Fibroblast of lung (primary cell): ENCODE results near the gene MCEMP1. TPM values are rescaled to one million over a fixed set of nuclear protein-coding genes. Genes with fewer than 3 reads are reported as not detected.

ENCODE experiments used
- DNase-seq, 2 donors: peaks; one replicate each; pipeline versions ENCODE4 v3.0.0 to v3.0.0-alpha.2; 2010; ENCODE audit warnings: low read depth in 2 of 2
- H2AFZ ChIP-seq: 2 replicates; pipeline ENCODE4 v1.5.1; 2012; ENCODE audit warnings: low read length, control low read depth, inconsistent platforms
- H3K27ac ChIP-seq: 2 replicates; pipeline ENCODE4 v1.5.1; 2011; ENCODE audit warnings: low read length, control low read depth; ENCODE audit not compliant: insufficient read depth
- H3K27me3 ChIP-seq: 2 replicates; pipeline ENCODE4 v1.5.1; 2011; ENCODE audit warnings: mild to moderate bottlenecking, low read length; ENCODE audit not compliant: control insufficient read depth, insufficient read depth
- H3K36me3 ChIP-seq: 2 replicates; pipeline ENCODE4 v1.5.1; 2011; ENCODE audit warnings: low read length; ENCODE audit not compliant: control insufficient read depth, insufficient read depth
- H3K4me1 ChIP-seq: 2 replicates; pipeline ENCODE4 v1.5.1; 2011; ENCODE audit warnings: low read length; ENCODE audit not compliant: control insufficient read depth, insufficient read depth; ENCODE audit errors: extremely low read depth
- H3K4me2 ChIP-seq: 2 replicates; pipeline ENCODE4 v1.5.1; 2011; ENCODE audit warnings: low read length, control low read depth; ENCODE audit not compliant: insufficient read depth; ENCODE audit errors: extremely low read depth
- H3K4me3 ChIP-seq, 4 experiments: fragments of 200-600 bp in 1 of 4; sonication (generic) in 1 of 4; replicated peaks in 1 of 4; 2 replicates each; pipeline ENCODE4 v1.5.1; 2011 to 2016; ENCODE audit warnings: low read length in 4 of 4, low read depth in 3 of 4, mild to moderate bottlenecking in 3 of 4, control low read depth in 2 of 4, inconsistent platforms in 1 of 4, mixed read lengths in 1 of 4; ENCODE audit not compliant: insufficient read depth in 1 of 4; ENCODE audit errors: control extremely low read depth in 1 of 4
- H3K79me2 ChIP-seq: 2 replicates; pipeline ENCODE4 v1.5.1; 2012; ENCODE audit warnings: mild to moderate bottlenecking, low read length, inconsistent platforms; ENCODE audit not compliant: control insufficient read depth, insufficient read depth
- H3K9ac ChIP-seq: 2 replicates; pipeline ENCODE4 v1.5.1; 2011; ENCODE audit warnings: mild to moderate bottlenecking, low read length, control low read depth; ENCODE audit not compliant: insufficient read depth
- H3K9me3 ChIP-seq: 2 replicates; pipeline ENCODE4 v1.5.1; 2012; ENCODE audit warnings: low read depth, low read length; ENCODE audit not compliant: control insufficient read depth, insufficient read depth
- H4K20me1 ChIP-seq: 2 replicates; pipeline ENCODE4 v1.5.1; 2011; ENCODE audit warnings: low read length; ENCODE audit not compliant: control insufficient read depth, insufficient read depth; ENCODE audit errors: extremely low read depth
- EZH2 ChIP-seq: IDR thresholded peaks from 2 replicates; pipeline ENCODE4 v1.5.1; 2012; ENCODE audit warnings: low read length, control low read depth, mild to moderate bottlenecking; ENCODE audit errors: missing control alignments
- polyA plus RNA-seq, 2 donors: library from polyadenylated mRNA; depleted of rRNA in 1 of 2; stranded (reverse) in 1 of 2; unstranded in 1 of 2; fragments of >200 nt; gene quantifications; 2 replicates each; pipeline ENCODE4 v1.2.1, GENCODE V29; 2011 to 2012; ENCODE audit warnings: missing spikeins in 1 of 2
- total RNA-seq: library from RNA; depleted of rRNA; stranded (reverse); fragments of >200 nt; gene quantifications from 2 replicates; pipeline ENCODE4 v1.2.1, GENCODE V29; 2014
- TF ChIP-seq, protein P1 (sequence below), 2 donors: IDR thresholded peaks in 1 of 2; conservative IDR thresholded peaks in 1 of 2; 1 replicate in 1 of 2; 2 replicates in 1 of 2; pipeline ENCODE4 v1.5.1; 2011 to 2012; ENCODE audit warnings: low read length in 2 of 2, control low read depth in 1 of 2, inconsistent platforms in 1 of 2, low read depth in 1 of 2, mild to moderate bottlenecking in 1 of 2

The MCEMP1 gene
- total and polyA plus RNA-seq, 2 donors (not counting 1 experiment from before 2014, with no cell fraction given), result not detected

DNA sequence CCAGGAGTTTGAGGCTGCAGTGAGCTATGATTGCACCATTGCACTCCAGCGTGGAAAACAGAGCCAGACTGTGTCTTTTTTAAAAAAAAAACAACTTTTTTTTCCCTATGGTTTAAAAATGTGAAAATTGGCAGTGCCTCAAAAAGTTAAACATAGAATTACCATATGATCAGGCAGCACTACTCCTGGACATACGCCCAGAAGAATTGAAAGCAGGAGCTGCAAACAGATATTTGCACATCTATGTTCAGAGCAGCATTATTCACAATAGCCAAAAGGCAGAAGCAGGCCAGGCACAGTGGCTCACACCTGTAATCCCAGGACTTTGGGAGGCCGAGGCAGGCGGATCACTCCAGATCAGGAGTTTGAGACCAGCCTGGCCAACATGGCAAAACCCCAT, 11.8 kb upstream of the MCEMP1 start:
- Histone ChIP-seq H3K4me1 (no peaks in the 10 kb centered on the region), H3K79me2 (no peaks in the 10 kb centered on the region), H3K27ac (no peak overlapping the region), H3K4me3 (no peak overlapping the region), H2AFZ (no peak overlapping the region), H3K9ac (no peak overlapping the region), H3K36me3 (no peaks in the 10 kb centered on the region), H3K9me3 (no peaks in the 10 kb centered on the region), H3K4me2 (no peak overlapping the region), H4K20me1 (no peaks in the 10 kb centered on the region), H3K27me3 (no peaks in the 10 kb centered on the region)
- DNase-seq, result peak in 1 of 2 donors; percentile 84
- TF ChIP-seq, protein P1, sequence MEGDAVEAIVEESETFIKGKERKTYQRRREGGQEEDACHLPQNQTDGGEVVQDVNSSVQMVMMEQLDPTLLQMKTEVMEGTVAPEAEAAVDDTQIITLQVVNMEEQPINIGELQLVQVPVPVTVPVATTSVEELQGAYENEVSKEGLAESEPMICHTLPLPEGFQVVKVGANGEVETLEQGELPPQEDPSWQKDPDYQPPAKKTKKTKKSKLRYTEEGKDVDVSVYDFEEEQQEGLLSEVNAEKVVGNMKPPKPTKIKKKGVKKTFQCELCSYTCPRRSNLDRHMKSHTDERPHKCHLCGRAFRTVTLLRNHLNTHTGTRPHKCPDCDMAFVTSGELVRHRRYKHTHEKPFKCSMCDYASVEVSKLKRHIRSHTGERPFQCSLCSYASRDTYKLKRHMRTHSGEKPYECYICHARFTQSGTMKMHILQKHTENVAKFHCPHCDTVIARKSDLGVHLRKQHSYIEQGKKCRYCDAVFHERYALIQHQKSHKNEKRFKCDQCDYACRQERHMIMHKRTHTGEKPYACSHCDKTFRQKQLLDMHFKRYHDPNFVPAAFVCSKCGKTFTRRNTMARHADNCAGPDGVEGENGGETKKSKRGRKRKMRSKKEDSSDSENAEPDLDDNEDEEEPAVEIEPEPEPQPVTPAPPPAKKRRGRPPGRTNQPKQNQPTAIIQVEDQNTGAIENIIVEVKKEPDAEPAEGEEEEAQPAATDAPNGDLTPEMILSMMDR (conservative IDR thresholded peaks at IDR 0.05 in 1 of 2, IDR thresholded peaks at IDR 0.05 in 1 of 2; ENCODE audit: low read depth in 1 of 2, low read length in 2 of 2), result no peak
- no peak for TF ChIP-seq EZH2

DNA sequence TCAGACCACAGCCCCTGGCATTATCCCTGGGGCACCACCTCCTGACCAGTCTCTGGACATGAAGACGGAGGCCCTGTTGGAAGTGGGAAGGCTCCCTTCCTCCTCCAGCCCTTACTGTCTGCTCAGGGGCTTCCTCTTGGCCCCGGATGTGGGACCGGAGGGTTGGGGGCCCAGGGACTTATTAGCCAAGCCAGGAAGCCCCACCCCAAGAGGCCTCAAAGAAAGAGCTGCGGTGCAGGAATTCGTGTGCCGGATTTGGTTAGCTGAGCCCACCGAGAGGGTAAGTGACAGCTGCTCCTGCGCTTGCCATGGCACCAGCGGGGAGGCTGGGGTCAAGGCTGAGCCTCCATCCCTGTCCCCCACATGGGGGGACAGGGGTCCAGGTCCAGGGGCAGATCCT, 8.0 kb upstream of the MCEMP1 start, which contains the start of gene RETN:
TSS of gene RETN (plus strand) at position 208 of the 400 bp plus-strand sequence. CDS start 278 bp downstream, outside the sequence.
- Histone ChIP-seq H3K27me3 (no peaks in the 10 kb centered on the region), H3K9me3 (no peaks in the 10 kb centered on the region), H2AFZ (no peak within 1 kb of the TSS), H3K36me3 (no peaks in the 10 kb centered on the region), H3K9ac (no peak within 1 kb of the TSS), H3K79me2 (no peaks in the 10 kb centered on the region), H3K4me1 (no peaks in the 10 kb centered on the region), H3K4me3 (no peak within 1 kb of the TSS), H3K27ac (no peak within 1 kb of the TSS), H4K20me1 (no peaks in the 10 kb centered on the region), H3K4me2 (no peak within 1 kb of the TSS)
- no peak for TF ChIP-seq EZH2
- TF ChIP-seq, protein P1 (conservative IDR thresholded peaks at IDR 0.05 in 1 of 2, IDR thresholded peaks at IDR 0.05 in 1 of 2; ENCODE audit: low read depth in 1 of 2, low read length in 2 of 2), result no peak
- DNase-seq, result no peak

DNA sequence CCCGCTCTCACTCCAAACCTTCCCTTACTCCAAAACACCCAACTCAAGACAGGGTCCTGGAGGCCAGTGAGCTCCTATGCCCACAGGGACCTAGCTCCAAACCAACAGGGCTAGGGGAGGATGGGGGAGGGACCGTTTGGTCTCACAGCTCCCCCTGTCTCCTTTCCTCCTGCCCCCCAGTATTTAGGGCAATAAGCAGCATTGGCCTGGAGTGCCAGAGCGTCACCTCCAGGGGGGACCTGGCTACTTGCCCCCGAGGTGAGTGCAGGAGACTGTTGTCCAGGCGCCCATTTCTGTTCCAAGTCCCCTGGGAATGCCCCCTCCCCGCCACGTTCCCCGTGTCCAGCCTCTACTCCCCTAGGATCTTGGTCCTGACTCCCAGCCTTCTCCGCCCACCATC, 7.2 kb upstream of the MCEMP1 start:
- no peak overlapping the region for H3K27ac ChIP-seq
- H2AFZ ChIP-seq, result no peak overlapping the region
- no peak overlapping the region for H3K4me2 ChIP-seq
- no peaks in the 10 kb centered on the region for H3K79me2 ChIP-seq
- TF ChIP-seq, protein P1 (conservative IDR thresholded peaks at IDR 0.05 in 1 of 2, IDR thresholded peaks at IDR 0.05 in 1 of 2; ENCODE audit: low read depth in 1 of 2, low read length in 2 of 2), result no peak
- TF ChIP-seq EZH2, result no peak
- DNase-seq, result no peak
- H3K36me3 ChIP-seq, result no peaks in the 10 kb centered on the region
- no peaks in the 10 kb centered on the region for H3K9me3 ChIP-seq
- no peak overlapping the region for H3K9ac ChIP-seq
- no peaks in the 10 kb centered on the region for H3K4me1 ChIP-seq
- H4K20me1 ChIP-seq, result no peaks in the 10 kb centered on the region
- H3K27me3 ChIP-seq, result no peaks in the 10 kb centered on the region
- H3K4me3 ChIP-seq, result no peak overlapping the region
